ENCODE data around the gene PRAMEF17. TPM values are rescaled to one million over a fixed set of nuclear protein-coding genes. Genes with fewer than 3 reads are reported as not detected.

PRAMEF17 gene
- total RNA-seq, 1 experiment from 2014 or later = not detected

Other genes with a start within 250 kb of the PRAMEF17 start
- gene PRAMEF26, start 233.6 kb upstream of the PRAMEF17 start, total RNA-seq (2014; rRNA removed; shearing (Covaris generic)) = not detected in 2 replicates
- not detected in 2 replicates for gene HNRNPCL4, start 224.0 kb upstream of the PRAMEF17 start, total RNA-seq (2014; rRNA removed; shearing (Covaris generic))
- not detected in 2 replicates for gene PRAMEF9, start 217.8 kb upstream of the PRAMEF17 start, total RNA-seq (2014; rRNA removed; shearing (Covaris generic))
- not detected in 2 replicates for gene PRAMEF13, start 188.2 kb upstream of the PRAMEF17 start, total RNA-seq (2014; rRNA removed; shearing (Covaris generic))
- not detected in 2 replicates for gene PRAMEF18, start 163.5 kb upstream of the PRAMEF17 start, total RNA-seq (2014; rRNA removed; shearing (Covaris generic))
- not detected in 2 replicates for gene PRAMEF5, start 135.4 kb upstream of the PRAMEF17 start, total RNA-seq (2014; rRNA removed; shearing (Covaris generic))
- gene PRAMEF8, start 104.5 kb upstream of the PRAMEF17 start, total RNA-seq (2014; rRNA removed; shearing (Covaris generic)) = not detected in 2 replicates
- not detected in 2 replicates for gene PRAMEF33, start 86.1 kb upstream of the PRAMEF17 start, total RNA-seq (2014; rRNA removed; shearing (Covaris generic))
- not detected in 2 replicates for gene PRAMEF15, start 74.1 kb upstream of the PRAMEF17 start, total RNA-seq (2014; rRNA removed; shearing (Covaris generic))
- gene PRAMEF14, start 42.5 kb upstream of the PRAMEF17 start, total RNA-seq (2014; rRNA removed; shearing (Covaris generic)) = not detected in 2 replicates
- not detected in 2 replicates for gene PRAMEF19, start 17.7 kb upstream of the PRAMEF17 start, total RNA-seq (2014; rRNA removed; shearing (Covaris generic))
- not detected in 2 replicates for gene PRAMEF20, start 20.8 kb downstream of the PRAMEF17 start, total RNA-seq (2014; rRNA removed; shearing (Covaris generic))
- not detected in 2 replicates for gene LRRC38, start 124.4 kb downstream of the PRAMEF17 start, total RNA-seq (2014; rRNA removed; shearing (Covaris generic))
- 19.6 and 30.1 TPM in 2 replicates for gene PDPN, start 194.2 kb downstream of the PRAMEF17 start, total RNA-seq (2014; rRNA removed; shearing (Covaris generic))